Keratinocyte (primary cell): ENCODE data around the gene F11. TPM values are rescaled to one million over a fixed set of nuclear protein-coding genes. Genes with fewer than 3 reads are reported as not detected.

Experiments used
- DNase-seq: peaks from one replicate; pipeline ENCODE4 v3.0.0-alpha.2; 2011; ENCODE audit warnings: low read depth, missing footprints, low spot score
- FAIRE-seq: peaks from 2 replicates; lab custom pipeline; 2011; peaks lifted over from hg19 to GRCh38; lab: Jason Lieb, UNC
- H2AFZ ChIP-seq: 2 replicates; pipeline ENCODE4 v1.6.0; 2012; ENCODE audit warnings: low read length, control low read depth, inconsistent platforms; ENCODE audit not compliant: control insufficient read depth
- H3K27ac ChIP-seq: 2 replicates; pipeline ENCODE4 v1.5.1; 2011; ENCODE audit warnings: low read length; ENCODE audit not compliant: control insufficient read depth, insufficient read depth
- H3K27me3 ChIP-seq: 3 replicates; pipeline ENCODE4 v1.6.0; 2011; ENCODE audit warnings: low read length; ENCODE audit not compliant: control insufficient read depth, insufficient read depth; ENCODE audit errors: extremely low read depth
- H3K36me3 ChIP-seq, 2 experiments: 2 replicates in 1 of 2; 3 replicates in 1 of 2; pipeline ENCODE4 v1.5.1; 2011; ENCODE audit warnings: low read length in 2 of 2, mild to moderate bottlenecking in 1 of 2; ENCODE audit not compliant: control insufficient read depth in 2 of 2, insufficient read depth in 2 of 2; ENCODE audit errors: extremely low read depth in 1 of 2
- H3K4me1 ChIP-seq: 3 replicates; pipeline ENCODE4 v1.5.1; 2011; ENCODE audit warnings: low read length; ENCODE audit not compliant: control insufficient read depth, insufficient read depth; ENCODE audit errors: extremely low read depth
- H3K4me2 ChIP-seq: 3 replicates; pipeline ENCODE4 v1.6.0; 2011; ENCODE audit warnings: low read depth, low read length; ENCODE audit not compliant: control insufficient read depth, insufficient read depth; ENCODE audit errors: extremely low read depth
- H3K4me3 ChIP-seq, 3 experiments: fragments of 200-600 bp in 1 of 3; sonication (generic) in 1 of 3; 2 replicates in 2 of 3; 3 replicates in 1 of 3; pipeline ENCODE4 v1.5.1; 2011 to 2016; ENCODE audit warnings: low read length in 3 of 3, mild to moderate bottlenecking in 3 of 3, control low read depth in 2 of 3, inconsistent platforms in 1 of 3, low read depth in 1 of 3, mixed read lengths in 1 of 3, mixed run types in 1 of 3, moderate library complexity in 1 of 3; ENCODE audit not compliant: control insufficient read depth in 2 of 3, insufficient read depth in 2 of 3; ENCODE audit errors: extremely low read depth in 1 of 3
- H3K79me2 ChIP-seq: 2 replicates; pipeline ENCODE4 v1.6.0; 2012; ENCODE audit warnings: low read length; ENCODE audit not compliant: control insufficient read depth, insufficient read depth
- H3K9ac ChIP-seq: 3 replicates; pipeline ENCODE4 v1.6.0; 2011; ENCODE audit warnings: low read length; ENCODE audit not compliant: control insufficient read depth, insufficient read depth; ENCODE audit errors: extremely low read depth
- H3K9me1 ChIP-seq: 3 replicates; pipeline ENCODE4 v1.6.0; 2011; ENCODE audit warnings: low read length; ENCODE audit not compliant: control insufficient read depth, insufficient read depth; ENCODE audit errors: extremely low read depth
- H3K9me3 ChIP-seq: 2 replicates; pipeline ENCODE4 v1.5.1; 2012; ENCODE audit warnings: low read depth, low read length; ENCODE audit not compliant: control insufficient read depth
- H4K20me1 ChIP-seq: 3 replicates; pipeline ENCODE4 v1.6.0; 2011; ENCODE audit warnings: low read length; ENCODE audit not compliant: control insufficient read depth, insufficient read depth; ENCODE audit errors: extremely low read depth
- CTCF ChIP-seq, 3 experiments: IDR thresholded peaks in 1 of 3; conservative IDR thresholded peaks in 1 of 3; optimal IDR thresholded peaks in 1 of 3; 2 replicates in 2 of 3; 3 replicates in 1 of 3; pipeline versions ENCODE3 to v1.5.1; 2011; ENCODE audit warnings: low read length in 3 of 3, mild to moderate bottlenecking in 3 of 3, moderate library complexity in 2 of 3, control low read depth in 1 of 3, inconsistent platforms in 1 of 3; ENCODE audit not compliant: insufficient read depth in 2 of 3; ENCODE audit errors: extremely low read depth in 1 of 3
- EZH2 ChIP-seq: IDR thresholded peaks from one replicate; pipeline ENCODE4 v1.6.1; 2012; ENCODE audit warnings: inconsistent platforms, mild to moderate bottlenecking, low read length, moderate library complexity
- dilution Hi-C: fragments of 300-500 bp; cut with MboI; formaldehyde crosslinking; loops from one replicate; pipeline ENCODE4 v1.7.0; 2020; ENCODE audit warnings: low sequenced_read_pairs; ENCODE audit not compliant: extremely low pct_ligation_motif_present
- polyA plus RNA-seq, 5 experiments: library from polyadenylated mRNA; depleted of rRNA in 3 of 5; stranded (reverse) in 3 of 5; stranded (forward) in 1 of 5; unstranded in 1 of 5; fragments of >200 nt; gene quantifications; 1 replicate in 1 of 5; 2 replicates in 3 of 5; 3 replicates in 1 of 5; pipeline versions ENCODE4 v1.2.1 to v1.2.3, GENCODE V29; 2011 to 2012; ENCODE audit warnings: missing spikeins in 2 of 5, low read depth in 1 of 5, low replicate concordance in 1 of 5

Gene F11
- polyA plus RNA-seq, 1 donor (not counting 4 experiments of a cell fraction or from before 2014, with no cell fraction given): not detected

- no peak overlapping the region for H2AFZ ChIP-seq
- H4K20me1 ChIP-seq: no peaks in the 10 kb centered on the region
- dilution Hi-C loops: no loop called here
- H3K4me1 ChIP-seq: no peaks in the 10 kb centered on the region
- no peak overlapping the region for H3K27ac ChIP-seq
- TF ChIP-seq CTCF (optimal IDR thresholded peaks at IDR 0.05 in 1 of 3, IDR thresholded peaks at IDR 0.05 in 1 of 3, conservative IDR thresholded peaks at IDR 0.05 in 1 of 3; ENCODE audit: extremely low read depth in 1 of 3, insufficient read depth in 2 of 3, low read length in 3 of 3) (no peak), EZH2 (no peak)
- peaks cover 11% of the 10 kb centered on the region for H3K27me3 ChIP-seq
- no peaks in the 10 kb centered on the region for H3K36me3 ChIP-seq
- no peaks in the 10 kb centered on the region for H3K79me2 ChIP-seq
- FAIRE-seq (no peak), DNase-seq (no peak)
- no peak overlapping the region for H3K4me2 ChIP-seq
- H3K9me3 ChIP-seq: no peaks in the 10 kb centered on the region
- no peak overlapping the region for H3K4me3 ChIP-seq
- no peak overlapping the region for H3K9ac ChIP-seq
- no peaks in the 10 kb centered on the region for H3K9me1 ChIP-seq
These were observed 34.8 kb downstream of the F11 start for GRCh38 chr4:186300659-186301390.

GRCh38 chr4:186304216-186304615 is 38.2 kb downstream of the F11 start:
- Histone ChIP-seq H3K27ac (no peak overlapping the region), H3K4me2 (no peak overlapping the region), H3K36me3 (no peaks in the 10 kb centered on the region), H4K20me1 (no peaks in the 10 kb centered on the region), H3K9me1 (no peaks in the 10 kb centered on the region), H3K9me3 (no peaks in the 10 kb centered on the region), H2AFZ (no peak overlapping the region), H3K27me3 (no peaks in the 10 kb centered on the region), H3K79me2 (no peaks in the 10 kb centered on the region), H3K9ac (no peak overlapping the region), H3K4me3 (no peak overlapping the region), H3K4me1 (no peaks in the 10 kb centered on the region)
- DNase-seq: no peak
- TF ChIP-seq CTCF (optimal IDR thresholded peaks at IDR 0.05 in 1 of 3, IDR thresholded peaks at IDR 0.05 in 1 of 3, conservative IDR thresholded peaks at IDR 0.05 in 1 of 3; ENCODE audit: extremely low read depth in 1 of 3, insufficient read depth in 2 of 3, low read length in 3 of 3) (no peak), EZH2 (no peak)
- no peak for FAIRE-seq
- dilution Hi-C loops: no loop called here
